Measurements from ENCODE around the gene TSPAN9. TPM values are rescaled to one million over a fixed set of nuclear protein-coding genes. Genes with fewer than 3 reads are reported as not detected.

The TSPAN9 gene
- total RNA-seq, 1 donor from 2014 or later = 0.48 TPM

DNA sequence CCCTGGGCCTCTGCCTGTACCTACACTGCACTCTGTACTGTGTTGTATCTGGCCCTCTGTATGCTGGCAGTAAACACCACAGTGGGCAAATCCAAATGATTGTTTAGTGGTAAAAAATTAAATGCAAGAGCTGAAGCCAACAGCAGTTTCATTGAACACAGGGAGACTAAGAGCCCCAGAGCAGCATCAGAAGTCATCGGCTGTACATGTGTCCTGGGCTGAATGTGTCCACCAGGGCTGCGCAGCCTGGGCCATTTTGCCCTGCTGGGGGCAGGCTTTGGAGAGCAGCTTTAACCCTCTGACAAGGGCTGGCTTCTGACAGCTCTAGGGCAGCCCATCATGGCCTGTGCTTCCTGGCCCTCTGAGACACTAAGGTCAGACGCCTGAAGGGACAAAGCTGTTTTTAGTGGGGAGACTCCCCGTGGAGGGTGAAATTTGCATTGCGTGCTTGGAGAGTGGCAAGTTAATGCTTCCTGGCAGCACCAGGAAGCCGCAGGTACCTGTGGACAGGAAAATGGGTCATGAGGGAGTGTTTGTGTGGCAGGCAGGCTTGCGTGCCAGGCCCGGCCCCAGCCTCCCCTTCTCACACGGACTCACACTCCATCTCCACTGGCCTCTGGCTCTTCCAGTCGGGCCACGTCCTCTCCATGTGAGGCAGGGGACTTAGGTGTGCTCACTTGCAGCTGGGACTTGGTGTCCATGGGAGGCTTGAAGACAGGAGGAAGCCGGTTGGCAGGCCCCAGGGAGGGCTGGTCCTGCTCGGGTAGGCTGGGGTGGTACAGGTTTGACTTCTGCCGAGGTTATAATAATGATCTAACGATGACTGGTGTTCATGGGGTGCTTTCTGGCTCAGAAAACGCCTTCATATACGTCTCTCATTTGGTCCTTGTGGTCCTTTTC is 150.1 kb downstream of the TSPAN9 start:
- H3K27ac Mint-ChIP-seq = no peak overlapping the region
- intact Hi-C loops (cut with micrococcal nuclease) = no loop called here
- DNase-seq (ENCODE audit: low spot score) = no peak

DNA sequence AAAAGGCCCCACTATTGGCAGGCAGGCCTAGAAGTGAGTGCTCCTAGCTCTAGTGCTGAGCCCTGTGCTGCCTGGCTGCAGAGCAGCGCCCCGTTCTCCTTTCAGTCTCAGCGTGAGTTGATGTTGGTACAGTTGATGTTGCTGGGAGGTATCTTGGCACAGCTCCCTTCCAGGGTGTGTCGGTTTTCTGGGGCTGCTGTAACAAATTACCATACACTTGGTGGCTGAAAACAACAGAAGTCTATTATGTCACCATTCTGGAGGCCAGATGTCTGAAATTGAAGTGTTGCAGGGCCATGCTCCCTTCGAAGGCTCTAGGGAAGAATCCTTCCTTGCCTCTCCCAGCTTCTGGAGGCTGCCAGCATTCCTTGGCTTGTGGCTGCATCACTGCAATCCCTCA is 151.4 kb downstream of the TSPAN9 start:
- H3K4me3 Mint-ChIP-seq (ENCODE audit: low read depth) = no peak overlapping the region
- intact Hi-C loops (cut with micrococcal nuclease) = no loop called here
- no peak for DNase-seq (ENCODE audit: low spot score)
- H3K4me1 Mint-ChIP-seq (ENCODE audit: low read depth) = no peaks in the 10 kb centered on the region
- no peaks in the 10 kb centered on the region for H3K36me3 Mint-ChIP-seq (ENCODE audit: low read depth)
- H3K27ac Mint-ChIP-seq = no peak overlapping the region
- H3K9me3 Mint-ChIP-seq = no peaks in the 10 kb centered on the region
- H3K27me3 Mint-ChIP-seq (ENCODE audit: low read depth) = peaks cover 2% of the 10 kb centered on the region

More for the DNA sequence above, 150.1 kb downstream of the TSPAN9 start:
- H3K4me1 Mint-ChIP-seq (ENCODE audit: low read depth) = no peaks in the 10 kb centered on the region
- no peaks in the 10 kb centered on the region for H3K36me3 Mint-ChIP-seq (ENCODE audit: low read depth)
- no peaks in the 10 kb centered on the region for H3K27me3 Mint-ChIP-seq (ENCODE audit: low read depth)
- H3K9me3 Mint-ChIP-seq = no peaks in the 10 kb centered on the region
- H3K4me3 Mint-ChIP-seq (ENCODE audit: low read depth) = no peak overlapping the region

DNA sequence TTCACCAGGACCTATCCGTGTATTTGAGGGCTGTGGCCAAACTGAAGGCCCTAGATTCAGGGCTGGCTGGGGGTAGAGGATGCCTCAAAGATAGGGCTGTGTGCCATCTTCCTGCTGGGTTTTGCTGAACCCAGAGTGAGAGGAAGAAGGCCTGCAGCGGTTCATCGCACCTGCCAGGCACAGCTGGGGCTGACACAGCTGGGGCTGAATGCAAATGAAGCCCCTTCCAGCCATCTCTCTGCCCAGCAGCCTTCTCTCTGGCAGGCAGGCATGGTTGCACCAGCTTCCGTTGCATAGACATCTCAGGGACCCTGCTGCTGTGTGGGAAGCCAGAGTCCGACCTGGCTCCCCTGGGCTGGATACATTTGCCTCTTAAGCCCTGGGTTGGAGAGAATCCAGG is 152.4 kb downstream of the TSPAN9 start:
- no peak for DNase-seq (ENCODE audit: low spot score)
- H3K4me1 Mint-ChIP-seq (ENCODE audit: low read depth) = no peaks in the 10 kb centered on the region
- H3K4me3 Mint-ChIP-seq (ENCODE audit: low read depth) = no peak overlapping the region
- H3K9me3 Mint-ChIP-seq = no peaks in the 10 kb centered on the region
- H3K36me3 Mint-ChIP-seq (ENCODE audit: low read depth) = no peaks in the 10 kb centered on the region
- peaks cover 5% of the 10 kb centered on the region for H3K27me3 Mint-ChIP-seq (ENCODE audit: low read depth)
- H3K27ac Mint-ChIP-seq = no peak overlapping the region
- intact Hi-C loops (cut with micrococcal nuclease) = no loop called here

DNA sequence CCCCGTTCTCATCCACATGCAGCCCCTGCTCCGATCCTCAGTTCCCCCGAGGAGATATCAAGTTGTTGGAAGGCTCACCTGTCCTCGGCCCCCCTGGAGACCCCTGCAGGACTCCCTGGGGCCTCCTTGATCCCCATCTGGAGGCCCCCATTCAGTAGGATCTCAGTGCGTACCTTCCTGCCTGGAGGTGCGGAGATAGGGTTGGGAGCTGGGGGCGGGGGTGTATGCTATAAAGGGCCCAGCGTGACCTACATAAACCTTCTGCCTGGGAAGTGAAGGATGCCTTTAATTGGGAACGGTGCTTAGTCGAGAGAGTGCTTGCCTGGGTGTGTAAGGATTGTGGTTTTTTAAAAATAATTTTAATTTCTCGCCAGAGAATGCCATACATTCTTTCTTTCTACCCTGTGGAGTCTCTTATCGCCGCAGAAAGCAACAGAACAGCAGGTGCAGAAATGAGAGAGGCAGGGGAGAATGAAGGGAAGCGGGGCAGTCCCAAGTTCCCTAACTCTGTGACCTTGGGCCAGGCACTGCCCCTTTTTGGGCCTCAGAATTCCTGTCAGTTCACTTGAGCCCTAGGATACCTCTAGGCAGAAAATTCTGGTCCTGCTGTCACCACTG is 153.7 kb downstream of the TSPAN9 start:
- H3K4me3 Mint-ChIP-seq (ENCODE audit: low read depth) = no peak overlapping the region
- H3K27ac Mint-ChIP-seq = no peak overlapping the region
- intact Hi-C loops (cut with micrococcal nuclease) = no loop called here
- H3K27me3 Mint-ChIP-seq (ENCODE audit: low read depth) = peaks cover 5% of the 10 kb centered on the region
- no peaks in the 10 kb centered on the region for H3K36me3 Mint-ChIP-seq (ENCODE audit: low read depth)
- no peaks in the 10 kb centered on the region for H3K9me3 Mint-ChIP-seq
- H3K4me1 Mint-ChIP-seq (ENCODE audit: low read depth) = no peaks in the 10 kb centered on the region
- no peak for DNase-seq (ENCODE audit: low spot score)

DNA sequence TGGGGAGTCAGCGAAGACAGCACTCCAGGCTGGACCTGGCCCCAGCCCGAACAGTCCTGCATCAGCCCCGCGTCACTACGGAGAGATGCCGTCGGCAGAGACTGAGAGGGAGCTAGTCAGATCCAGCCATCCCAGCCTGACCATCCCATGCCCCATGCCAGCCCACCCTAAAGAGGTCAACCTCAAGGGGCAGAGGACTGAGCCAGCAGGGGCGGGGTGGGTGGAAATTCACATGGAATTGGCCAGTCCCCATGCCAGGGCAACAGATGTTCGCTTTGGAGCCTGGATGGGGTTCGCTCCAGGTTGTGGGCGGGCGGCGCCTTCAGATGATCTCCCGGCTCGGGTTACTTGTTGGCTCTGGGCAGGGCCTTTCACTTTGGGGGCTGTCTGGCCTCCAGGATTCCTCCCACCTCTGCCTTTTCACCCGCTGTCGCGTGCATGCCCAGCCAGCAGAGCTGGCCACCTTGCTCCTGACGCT is 154.3 kb downstream of the TSPAN9 start:
- intact Hi-C loops (cut with micrococcal nuclease) = no loop called here
- Mint-ChIP-seq H3K9me3 (no peaks in the 10 kb centered on the region), H3K27me3 (ENCODE audit: low read depth) (peaks cover 5% of the 10 kb centered on the region), H3K4me3 (ENCODE audit: low read depth) (no peak overlapping the region), H3K27ac (no peak overlapping the region), H3K4me1 (ENCODE audit: low read depth) (no peaks in the 10 kb centered on the region), H3K36me3 (ENCODE audit: low read depth) (no peaks in the 10 kb centered on the region)
- no peak for DNase-seq (ENCODE audit: low spot score)

DNA sequence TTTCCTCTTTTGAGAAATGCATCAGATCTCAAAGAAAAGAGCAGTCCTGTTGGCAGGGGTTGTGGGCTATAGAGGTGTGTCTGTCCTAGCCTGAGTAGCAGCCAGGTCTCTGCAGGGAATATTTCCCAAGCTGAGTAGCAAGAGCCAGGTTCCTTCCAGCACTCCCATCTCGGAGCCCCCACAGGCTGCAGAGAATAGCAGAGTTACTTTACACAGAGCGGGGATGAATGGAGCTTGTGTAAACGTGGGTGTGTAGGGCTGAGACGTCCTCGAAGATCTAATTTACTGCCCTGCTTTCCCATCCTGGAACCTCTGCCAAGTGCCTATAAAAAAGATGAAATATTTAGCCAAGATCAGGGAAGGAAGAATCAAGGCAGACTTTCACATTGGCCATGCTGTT is 156.6 kb downstream of the TSPAN9 start:
- no peaks in the 10 kb centered on the region for H3K4me1 Mint-ChIP-seq (ENCODE audit: low read depth)
- no peak overlapping the region for H3K4me3 Mint-ChIP-seq (ENCODE audit: low read depth)
- no peak overlapping the region for H3K27ac Mint-ChIP-seq
- H3K9me3 Mint-ChIP-seq = no peaks in the 10 kb centered on the region
- no peaks in the 10 kb centered on the region for H3K36me3 Mint-ChIP-seq (ENCODE audit: low read depth)
- intact Hi-C loops (cut with micrococcal nuclease) = no loop called here
- DNase-seq (ENCODE audit: low spot score) = no peak
- H3K27me3 Mint-ChIP-seq (ENCODE audit: low read depth) = peaks cover 5% of the 10 kb centered on the region

DNA sequence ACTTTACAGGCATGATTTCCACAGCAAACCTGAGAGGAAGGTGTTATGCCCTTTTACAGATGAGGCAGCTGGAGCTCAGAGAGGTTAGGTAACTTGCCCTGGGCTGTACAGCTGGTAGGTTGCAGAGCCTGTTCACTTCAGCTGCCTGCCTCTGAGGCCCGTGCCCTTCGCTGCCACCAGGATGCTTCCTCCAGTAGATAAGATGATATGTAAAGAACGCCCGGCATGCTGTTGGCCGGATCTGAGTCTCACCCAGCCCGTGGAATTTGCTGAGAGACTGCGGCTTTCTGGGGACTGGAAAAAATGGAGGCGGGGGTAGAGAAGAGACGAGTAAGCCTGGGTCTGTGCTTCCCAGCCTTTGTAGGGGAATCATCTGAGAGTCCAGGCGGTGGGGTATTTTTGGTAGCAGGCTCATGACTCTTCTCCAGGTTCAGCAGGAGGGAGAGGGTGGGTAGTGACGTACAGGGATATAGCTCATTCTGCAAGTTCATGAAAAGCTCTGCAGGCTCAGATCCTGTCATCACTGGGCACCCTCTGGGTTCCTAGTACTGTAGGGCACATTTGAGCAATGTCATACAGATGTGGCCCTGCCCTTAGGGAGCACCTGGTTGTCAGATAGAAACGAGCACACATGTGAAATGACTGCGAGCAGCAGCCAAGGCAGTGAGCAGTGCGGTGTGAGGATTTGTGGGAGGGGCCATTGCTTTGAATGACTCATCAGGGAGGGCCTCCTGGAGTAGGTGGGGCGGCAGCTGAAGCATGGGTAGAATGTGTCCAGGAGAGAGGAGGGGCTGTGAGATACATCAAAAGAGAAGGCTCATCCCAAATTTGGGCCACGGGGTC is 159.4 kb downstream of the TSPAN9 start:
- Mint-ChIP-seq H3K27ac (no peak overlapping the region), H3K27me3 (ENCODE audit: low read depth) (peaks cover 5% of the 10 kb centered on the region), H3K36me3 (ENCODE audit: low read depth) (no peaks in the 10 kb centered on the region), H3K9me3 (no peaks in the 10 kb centered on the region), H3K4me1 (ENCODE audit: low read depth) (no peaks in the 10 kb centered on the region), H3K4me3 (ENCODE audit: low read depth) (no peak overlapping the region)
- DNase-seq (ENCODE audit: low spot score) = no peak
- intact Hi-C loops (cut with micrococcal nuclease) = no loop called here

DNA sequence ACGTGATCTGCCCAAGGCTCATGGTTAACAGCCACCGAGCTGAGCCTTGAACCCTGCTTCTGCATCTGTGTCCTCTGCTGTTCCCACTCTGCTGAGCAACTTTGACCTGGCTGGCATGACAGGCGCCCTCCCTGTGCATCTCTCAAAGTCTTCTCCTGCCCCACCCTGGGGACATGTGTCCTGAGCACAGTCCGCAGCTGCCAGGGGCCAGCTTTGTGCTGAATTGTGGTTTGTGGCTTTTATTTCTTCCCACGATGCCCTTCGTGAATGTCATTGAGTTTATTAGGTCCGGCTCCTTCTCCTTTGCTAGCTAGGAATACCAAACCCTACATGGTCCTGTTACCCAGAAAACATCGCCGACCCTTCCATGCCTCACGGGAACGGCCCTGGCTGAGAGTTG is 161.0 kb downstream of the TSPAN9 start:
- no peaks in the 10 kb centered on the region for H3K4me1 Mint-ChIP-seq (ENCODE audit: low read depth)
- no peak overlapping the region for H3K27ac Mint-ChIP-seq
- H3K27me3 Mint-ChIP-seq (ENCODE audit: low read depth) = peaks cover 5% of the 10 kb centered on the region
- no peak overlapping the region for H3K4me3 Mint-ChIP-seq (ENCODE audit: low read depth)
- no peaks in the 10 kb centered on the region for H3K9me3 Mint-ChIP-seq
- DNase-seq (ENCODE audit: low spot score) = no peak
- H3K36me3 Mint-ChIP-seq (ENCODE audit: low read depth) = no peaks in the 10 kb centered on the region
- intact Hi-C loops (cut with micrococcal nuclease) = no loop called here

DNA sequence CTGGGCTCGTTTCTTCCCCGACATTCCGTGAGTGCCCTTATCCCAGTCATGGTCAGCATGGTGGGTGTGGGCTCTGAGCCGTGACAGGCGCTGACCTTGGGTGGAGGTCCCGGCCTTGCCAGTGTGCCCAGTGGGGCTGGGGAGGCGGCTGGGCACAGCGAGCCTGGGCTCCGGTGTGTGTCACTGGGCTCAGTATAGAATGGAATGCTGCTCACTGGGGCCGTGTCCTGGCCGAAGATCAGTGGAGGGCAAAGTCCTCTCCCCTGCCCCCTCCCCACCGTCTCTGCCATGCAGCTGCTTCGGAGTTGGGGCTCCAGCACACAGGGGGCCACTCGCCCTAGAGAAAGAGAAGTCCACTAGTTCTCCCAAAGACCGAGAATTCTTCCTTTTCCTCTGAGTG is 164.4 kb downstream of the TSPAN9 start:
- Mint-ChIP-seq H3K9me3 (no peaks in the 10 kb centered on the region), H3K27ac (no peak overlapping the region)

DNA sequence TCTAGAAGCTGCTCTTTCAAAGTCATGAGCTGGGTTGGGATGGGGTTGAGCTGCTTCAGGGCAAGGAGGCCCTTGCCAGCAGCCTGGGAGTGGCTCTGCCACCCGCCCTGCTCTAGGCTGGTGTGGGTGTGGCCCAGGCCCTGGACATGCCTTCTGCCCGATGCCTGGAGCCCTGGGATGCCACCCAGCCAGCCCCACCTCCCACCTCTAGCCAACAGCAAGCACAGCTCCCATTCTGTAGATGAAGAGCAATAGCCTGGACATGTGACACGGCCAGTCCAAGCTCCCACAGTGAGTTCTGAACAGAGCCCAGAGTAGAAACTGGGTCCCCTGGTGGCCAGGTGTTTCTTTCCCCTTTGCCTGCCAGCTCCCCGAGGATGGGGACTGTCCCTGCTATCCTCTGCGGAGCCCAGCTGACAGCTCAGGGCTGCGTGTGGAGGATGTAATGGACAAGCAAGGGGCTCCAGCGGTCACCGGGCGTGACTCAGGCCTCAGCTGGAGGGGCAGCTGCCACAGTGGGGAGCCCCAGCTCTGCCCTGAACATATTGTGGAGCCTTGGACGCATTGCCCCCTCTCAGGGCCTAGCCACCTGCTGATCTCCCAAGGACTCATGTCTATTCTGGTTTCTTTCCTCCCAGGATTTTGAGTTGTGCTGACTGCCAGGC is 165.2 kb downstream of the TSPAN9 start:
- Mint-ChIP-seq H3K4me3 (ENCODE audit: low read depth) (no peak overlapping the region), H3K9me3 (no peaks in the 10 kb centered on the region), H3K4me1 (ENCODE audit: low read depth) (no peaks in the 10 kb centered on the region), H3K36me3 (ENCODE audit: low read depth) (no peaks in the 10 kb centered on the region), H3K27ac (no peak overlapping the region), H3K27me3 (ENCODE audit: low read depth) (no peaks in the 10 kb centered on the region)
- no peak for DNase-seq (ENCODE audit: low spot score)
- intact Hi-C loops (cut with micrococcal nuclease) = no loop called here

More for the DNA sequence above, 164.4 kb downstream of the TSPAN9 start:
- no peak for DNase-seq (ENCODE audit: low spot score)
- Mint-ChIP-seq H3K36me3 (ENCODE audit: low read depth) (no peaks in the 10 kb centered on the region), H3K4me1 (ENCODE audit: low read depth) (no peaks in the 10 kb centered on the region), H3K4me3 (ENCODE audit: low read depth) (no peak overlapping the region), H3K27me3 (ENCODE audit: low read depth) (no peaks in the 10 kb centered on the region)
- intact Hi-C loops (cut with micrococcal nuclease) = no loop called here

DNA sequence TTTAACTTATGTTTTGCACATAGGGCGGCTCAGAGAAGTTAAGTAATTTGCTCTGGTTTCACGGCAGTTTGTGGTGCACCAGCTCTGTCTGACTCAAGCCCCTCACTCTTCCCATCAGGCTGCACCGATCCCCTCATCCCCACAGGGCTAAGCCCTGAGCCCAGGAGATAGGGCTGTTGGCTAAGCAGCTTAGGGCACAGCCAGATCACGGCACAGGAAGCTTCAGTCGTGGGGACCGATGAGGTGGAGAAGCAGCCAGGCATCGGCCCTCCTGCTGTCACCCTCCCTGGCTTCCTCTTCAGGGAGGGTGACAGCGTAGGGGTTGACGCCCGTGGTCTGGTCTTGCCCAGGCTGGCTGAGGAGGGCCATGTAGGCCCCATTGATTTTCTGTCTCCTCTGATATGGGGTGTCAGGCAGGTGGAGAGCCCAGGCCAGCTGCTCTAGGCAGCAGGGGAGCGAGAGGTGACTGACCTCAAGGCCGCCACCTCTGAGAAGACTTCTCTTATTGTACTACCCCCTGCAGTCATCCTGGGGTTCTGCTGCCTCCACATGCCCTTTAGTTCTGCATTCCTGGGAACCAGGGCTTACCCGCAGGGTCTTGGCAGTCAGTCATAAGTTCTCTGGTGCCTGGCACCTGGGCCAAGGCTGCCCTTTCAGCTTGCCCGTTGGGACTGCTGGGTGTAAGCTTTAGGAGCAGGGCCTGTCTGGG is 166.4 kb downstream of the TSPAN9 start:
- Mint-ChIP-seq H3K4me3 (ENCODE audit: low read depth) (no peak overlapping the region), H3K27ac (no peak overlapping the region), H3K27me3 (ENCODE audit: low read depth) (no peaks in the 10 kb centered on the region), H3K4me1 (ENCODE audit: low read depth) (no peaks in the 10 kb centered on the region), H3K9me3 (no peaks in the 10 kb centered on the region), H3K36me3 (ENCODE audit: low read depth) (no peaks in the 10 kb centered on the region)
- no peak for DNase-seq (ENCODE audit: low spot score)
- intact Hi-C loops (cut with micrococcal nuclease) = no loop called here

DNA sequence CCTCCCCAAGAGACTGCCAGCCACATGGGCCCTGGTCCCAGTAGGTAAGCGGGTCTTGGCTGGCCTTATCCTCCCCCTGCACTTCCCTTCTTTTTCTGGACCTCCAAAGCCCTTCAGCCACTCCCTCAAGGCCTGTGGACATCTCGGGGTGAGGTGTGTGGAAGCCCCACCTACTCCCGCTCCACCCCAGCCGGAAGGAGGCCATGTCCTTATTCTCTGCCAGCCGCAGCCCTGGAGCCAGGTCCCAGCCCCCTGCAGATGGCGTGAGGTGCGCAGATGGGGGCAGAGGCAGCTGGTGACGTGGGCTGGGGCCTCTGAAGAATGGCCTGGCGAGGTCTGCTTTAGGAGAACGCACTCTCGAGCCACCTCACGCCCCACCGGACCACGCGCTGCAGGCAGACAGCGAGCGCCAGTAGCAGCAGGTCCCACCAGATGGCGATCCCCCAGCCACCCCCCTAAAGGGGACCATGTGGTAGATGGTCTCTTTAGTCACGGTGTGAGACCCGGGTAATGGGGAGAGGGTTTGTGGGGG is 167.1 kb downstream of the TSPAN9 start:
- Mint-ChIP-seq H3K27ac (no peak overlapping the region), H3K4me3 (ENCODE audit: low read depth) (no peak overlapping the region), H3K27me3 (ENCODE audit: low read depth) (no peaks in the 10 kb centered on the region), H3K9me3 (no peaks in the 10 kb centered on the region), H3K4me1 (ENCODE audit: low read depth) (peaks cover 4% of the 10 kb centered on the region), H3K36me3 (ENCODE audit: low read depth) (no peaks in the 10 kb centered on the region)
- DNase-seq (ENCODE audit: low spot score) = no peak
- intact Hi-C loops (cut with micrococcal nuclease) = no loop called here
